Upper lobe of right lung (tissue), 1 donor: Measurements from ENCODE around the gene MSN. TPM values are rescaled to one million over a fixed set of nuclear protein-coding genes. Genes with fewer than 3 reads are reported as not detected.

Experiments used
- ATAC-seq: fragments of 200-7000 bp; cut with Tn5 transposase; one replicate; pipeline ENCODE4 v1.9.1; 2020; ENCODE audit warnings: mild to moderate bottlenecking, moderate library complexity
- DNase-seq: peaks from one replicate; pipeline ENCODE4 v3.0.0-alpha.2; 2020
- H3K27ac ChIP-seq: fragments of 200-600 bp; one replicate; pipeline ENCODE4 v1.8.0; 2022
- H3K27me3 ChIP-seq: fragments of 200-600 bp; one replicate; pipeline ENCODE4 v1.8.0; 2022; ENCODE audit warnings: mild to moderate bottlenecking
- H3K36me3 ChIP-seq: fragments of 200-600 bp; one replicate; pipeline ENCODE4 v1.8.0; 2022
- H3K4me1 ChIP-seq: fragments of 200-600 bp; one replicate; pipeline ENCODE4 v1.8.0; 2022
- H3K4me3 ChIP-seq: fragments of 200-600 bp; one replicate; pipeline ENCODE4 v1.8.0; 2022; ENCODE audit warnings: mild to moderate bottlenecking
- H3K9me3 ChIP-seq: fragments of 200-600 bp; one replicate; pipeline ENCODE4 v1.8.0; 2022
- intact Hi-C: fragments of 100-400 bp; cut with DNase I; formaldehyde crosslinking; loops from one replicate; pipeline ENCODE4 v1.11.0; 2022
- total RNA-seq: library from RNA; stranded (reverse); fragmentation: NEBNext Ultra II Directional; extraction: Animal tissue kit (Norgen Biotek cat#: 25700); gene quantifications from one replicate; pipeline ENCODE4 v1.2.1, GENCODE V29; 2021
- TF ChIP-seq, protein P1 (sequence below): fragments of 200-600 bp; IDR thresholded peaks from one replicate; pipeline ENCODE4 v1.8.0; 2022; ENCODE audit warnings: antibody characterized with exemption
- donor health status: DM: no; HTN: yes; CAD: no; lungs with severe emphysema.

The MSN gene
- total RNA-seq, 1 donor from 2014 or later: 462 TPM

DNA sequence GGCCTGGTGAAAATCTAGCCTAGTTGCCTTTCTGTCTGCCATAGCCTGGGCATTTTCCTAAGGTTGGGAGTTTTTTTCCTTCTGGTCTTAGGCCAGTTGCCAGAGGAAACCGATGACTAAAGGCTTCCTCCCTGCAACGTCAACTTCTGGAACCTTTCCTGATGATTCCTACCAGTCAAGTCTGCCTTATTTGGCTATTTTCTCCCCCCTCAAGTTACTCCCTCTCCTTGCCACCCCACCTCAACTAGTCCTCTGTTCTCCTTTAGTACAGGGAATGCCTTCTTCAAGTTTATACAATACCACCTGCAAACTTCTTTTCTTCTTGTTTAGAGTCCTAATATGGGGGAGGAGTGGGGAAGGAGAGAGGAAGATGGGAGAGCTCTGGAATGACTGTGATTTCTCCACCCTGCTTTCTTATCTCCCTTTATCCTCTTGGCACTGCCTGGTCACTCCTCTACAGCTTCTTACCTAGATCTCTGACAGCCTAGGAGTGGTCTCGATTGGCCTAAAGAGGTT, 10.6 kb downstream of the MSN start:
- TF ChIP-seq, protein P1, sequence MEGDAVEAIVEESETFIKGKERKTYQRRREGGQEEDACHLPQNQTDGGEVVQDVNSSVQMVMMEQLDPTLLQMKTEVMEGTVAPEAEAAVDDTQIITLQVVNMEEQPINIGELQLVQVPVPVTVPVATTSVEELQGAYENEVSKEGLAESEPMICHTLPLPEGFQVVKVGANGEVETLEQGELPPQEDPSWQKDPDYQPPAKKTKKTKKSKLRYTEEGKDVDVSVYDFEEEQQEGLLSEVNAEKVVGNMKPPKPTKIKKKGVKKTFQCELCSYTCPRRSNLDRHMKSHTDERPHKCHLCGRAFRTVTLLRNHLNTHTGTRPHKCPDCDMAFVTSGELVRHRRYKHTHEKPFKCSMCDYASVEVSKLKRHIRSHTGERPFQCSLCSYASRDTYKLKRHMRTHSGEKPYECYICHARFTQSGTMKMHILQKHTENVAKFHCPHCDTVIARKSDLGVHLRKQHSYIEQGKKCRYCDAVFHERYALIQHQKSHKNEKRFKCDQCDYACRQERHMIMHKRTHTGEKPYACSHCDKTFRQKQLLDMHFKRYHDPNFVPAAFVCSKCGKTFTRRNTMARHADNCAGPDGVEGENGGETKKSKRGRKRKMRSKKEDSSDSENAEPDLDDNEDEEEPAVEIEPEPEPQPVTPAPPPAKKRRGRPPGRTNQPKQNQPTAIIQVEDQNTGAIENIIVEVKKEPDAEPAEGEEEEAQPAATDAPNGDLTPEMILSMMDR: no peak
- H3K36me3 ChIP-seq: no peaks in the 10 kb centered on the region
- H3K9me3 ChIP-seq: no peaks in the 10 kb centered on the region
- H3K4me3 ChIP-seq: no peak overlapping the region
- peak overlapping the region; percentile 68 for H3K27ac ChIP-seq
- no peak for DNase-seq
- H3K4me1 ChIP-seq: peaks cover 75% of the 10 kb centered on the region
- H3K27me3 ChIP-seq: no peaks in the 10 kb centered on the region
- intact Hi-C loops: no loop called here
- peak; percentile 64 for ATAC-seq

DNA sequence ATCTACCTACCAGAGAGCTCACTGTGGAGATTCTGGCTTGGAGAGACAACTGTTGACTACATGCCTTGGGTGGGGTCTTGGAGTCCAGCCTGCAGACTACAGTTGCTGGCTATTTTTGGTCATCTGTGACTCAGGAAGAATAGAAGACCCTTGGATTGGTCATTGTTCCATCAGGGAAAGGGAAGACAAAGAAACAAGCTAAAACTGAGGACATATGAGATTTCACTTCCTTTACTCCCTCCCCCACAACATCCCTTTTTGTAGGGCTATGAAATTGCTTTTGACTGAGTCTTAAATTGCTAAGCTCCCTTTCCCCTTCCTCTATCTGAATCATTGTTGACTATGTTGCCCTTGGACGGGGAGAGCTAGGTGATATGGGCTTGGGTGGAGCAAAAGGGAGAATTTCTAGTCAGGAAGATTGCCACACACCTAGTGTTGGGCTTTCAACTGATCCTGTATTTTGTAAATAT, 11.7 kb downstream of the MSN start:
- ATAC-seq: peak; percentile 66

DNA sequence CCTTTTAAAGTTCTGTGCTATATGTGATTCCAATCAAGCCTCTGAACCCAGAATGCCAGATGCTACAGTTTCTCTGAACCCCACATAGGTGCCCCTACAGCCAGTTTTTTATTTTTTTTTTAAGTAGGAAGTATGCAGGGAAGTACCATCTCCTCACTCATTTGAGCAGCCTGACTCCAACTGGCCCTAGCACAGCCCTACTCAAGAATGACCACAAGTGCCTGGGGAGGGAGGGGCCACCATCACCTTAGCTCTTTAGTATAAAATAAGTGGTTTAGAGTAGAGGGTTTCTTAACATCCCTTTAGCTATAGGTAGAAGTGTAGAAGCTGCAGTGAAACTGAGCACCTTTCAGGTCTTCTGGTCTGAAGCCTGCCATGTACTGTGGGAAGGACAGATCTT, 14.4 kb downstream of the MSN start:
- Histone ChIP-seq H3K9me3 (no peaks in the 10 kb centered on the region), H3K27ac (no peak overlapping the region), H3K36me3 (no peaks in the 10 kb centered on the region), H3K4me3 (no peak overlapping the region), H3K27me3 (no peaks in the 10 kb centered on the region), H3K4me1 (peaks cover 63% of the 10 kb centered on the region)
- TF ChIP-seq, protein P1: no peak
- DNase-seq: no peak
- intact Hi-C loops: no loop called here
- ATAC-seq: peak; percentile 49

More for the DNA sequence above, 11.7 kb downstream of the MSN start:
- H3K4me1 ChIP-seq: peaks cover 64% of the 10 kb centered on the region
- H3K27ac ChIP-seq: peak overlapping the region; percentile 68
- intact Hi-C loops: no loop called here
- no peaks in the 10 kb centered on the region for H3K9me3 ChIP-seq
- no peaks in the 10 kb centered on the region for H3K27me3 ChIP-seq
- H3K4me3 ChIP-seq: no peak overlapping the region
- DNase-seq: no peak
- H3K36me3 ChIP-seq: no peaks in the 10 kb centered on the region
- TF ChIP-seq, protein P1: no peak

DNA sequence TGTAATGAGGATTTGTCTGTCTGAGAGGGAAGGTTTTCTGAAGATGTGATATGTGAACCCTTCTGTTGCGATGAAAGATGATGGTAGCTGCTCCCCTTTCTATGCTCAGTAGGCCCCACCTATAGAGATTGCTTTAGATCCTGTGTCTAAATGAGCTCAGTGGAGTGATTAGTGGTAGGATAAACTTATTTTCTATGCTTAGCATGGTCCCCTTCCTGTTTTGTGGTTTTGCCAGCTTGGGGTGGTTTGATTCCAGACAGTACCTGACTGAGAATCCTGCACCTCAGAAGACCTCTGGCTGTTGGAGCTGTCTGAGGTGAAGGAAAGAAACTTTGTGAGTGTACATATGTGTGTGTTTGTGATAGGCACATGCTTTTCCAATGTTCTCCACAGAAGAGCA, 17.7 kb downstream of the MSN start:
- H3K4me3 ChIP-seq: no peak overlapping the region
- H3K27me3 ChIP-seq: no peaks in the 10 kb centered on the region
- intact Hi-C loops: no loop called here
- H3K9me3 ChIP-seq: no peaks in the 10 kb centered on the region
- H3K27ac ChIP-seq: no peak overlapping the region
- H3K36me3 ChIP-seq: no peaks in the 10 kb centered on the region
- ATAC-seq (no peak), DNase-seq (no peak)
- TF ChIP-seq, protein P1: no peak
- H3K4me1 ChIP-seq: peaks cover 68% of the 10 kb centered on the region

DNA sequence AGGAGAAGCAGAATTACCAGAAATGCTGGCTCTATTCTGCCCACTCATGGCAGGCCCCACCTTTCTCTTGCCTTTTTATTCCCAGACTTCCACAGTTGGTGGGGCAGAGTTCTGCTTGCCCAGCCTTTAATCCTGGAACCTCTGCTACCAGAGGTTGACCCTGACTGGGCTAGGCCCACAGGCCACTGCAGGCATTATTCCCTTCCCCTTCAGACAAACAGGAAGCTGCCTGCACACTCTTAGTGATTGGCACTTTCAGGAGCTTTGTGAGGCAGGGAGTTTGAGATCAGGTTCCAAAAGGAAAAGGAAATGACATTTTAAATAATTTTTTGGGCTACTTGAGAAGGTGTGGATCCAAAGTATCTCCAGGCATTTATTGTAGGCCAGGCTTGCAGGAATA, 18.8 kb downstream of the MSN start:
- ATAC-seq: peak; percentile 34
- TF ChIP-seq, protein P1: no peak
- intact Hi-C loops: no loop called here
- Histone ChIP-seq H3K27ac (no peak overlapping the region), H3K4me3 (no peak overlapping the region), H3K9me3 (no peaks in the 10 kb centered on the region), H3K27me3 (no peaks in the 10 kb centered on the region), H3K36me3 (no peaks in the 10 kb centered on the region), H3K4me1 (peaks cover 75% of the 10 kb centered on the region)
- DNase-seq: no peak

DNA sequence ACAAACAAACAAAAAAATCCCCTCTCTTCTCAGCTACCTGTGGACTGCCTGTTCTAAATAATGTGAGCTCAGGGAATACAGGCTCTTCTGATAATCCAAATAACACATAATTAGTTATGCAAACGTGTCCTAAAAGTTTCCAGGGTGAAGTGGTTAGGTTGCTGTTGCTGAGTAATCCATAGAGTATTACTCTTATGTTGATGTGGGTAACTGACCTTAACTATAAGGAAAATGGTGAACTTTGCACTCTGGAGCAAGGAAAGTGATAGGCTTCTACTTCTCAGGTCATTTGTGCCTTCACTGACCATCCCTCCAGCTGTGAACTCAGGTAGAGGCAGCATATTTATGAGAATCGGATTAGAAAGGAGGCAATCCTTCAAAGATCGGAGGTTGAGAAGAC, 19.9 kb downstream of the MSN start:
- no peak for ATAC-seq
- Histone ChIP-seq H3K27ac (peak overlapping the region; percentile 24), H3K27me3 (no peaks in the 10 kb centered on the region)

More for the DNA sequence above, 19.9 kb downstream of the MSN start:
- H3K9me3 ChIP-seq: no peaks in the 10 kb centered on the region
- H3K4me1 ChIP-seq: peaks cover 78% of the 10 kb centered on the region
- intact Hi-C loops: no loop called here
- DNase-seq: no peak
- no peaks in the 10 kb centered on the region for H3K36me3 ChIP-seq
- H3K4me3 ChIP-seq: no peak overlapping the region
- TF ChIP-seq, protein P1: no peak
